HepG2 (cell line): Measurements from ENCODE around the gene ATP5PB. TPM values are rescaled to one million over a fixed set of nuclear protein-coding genes. Genes with fewer than 3 reads are reported as not detected.

ENCODE experiments used
- CBX1 ChIP-seq: IDR thresholded peaks from one replicate; pipeline ENCODE4 v1.6.1; 2016; ENCODE audit warnings: antibody characterized with exemption, low read depth
- ELF1 ChIP-seq: sonication (generic); formaldehyde crosslinking; IDR thresholded peaks from 2 replicates; pipeline ENCODE4 v1.4.0; 2020; ENCODE audit warnings: missing genetic modification reagents
- FOSL2 ChIP-seq: sonication (generic); formaldehyde crosslinking; IDR thresholded peaks from 2 replicates; pipeline ENCODE4 v1.4.0; 2020; ENCODE audit warnings: missing genetic modification reagents
- GABPA ChIP-seq, 2 experiments: IDR thresholded peaks; 2 replicates each; pipeline ENCODE4 v1.6.1; 2011 to 2016; ENCODE audit warnings: low read depth in 2 of 2, low read length in 1 of 2, missing biosample characterization in 1 of 2, missing genetic modification characterization in 1 of 2
- GATA4 ChIP-seq: sonication (generic); IDR thresholded peaks from 2 replicates; pipeline ENCODE4 v1.6.1; 2016; ENCODE audit warnings: antibody characterized with exemption, low read depth, borderline replicate concordance
- NFE2L2 ChIP-seq: fragments of 150-350 bp; IDR thresholded peaks from 2 replicates; pipeline ENCODE4 v1.6.1; 2014; ENCODE audit warnings: low read length
- NR2F2 ChIP-seq: IDR thresholded peaks from 2 replicates; pipeline ENCODE4 v1.6.1; 2012; ENCODE audit warnings: low read depth, inconsistent platforms, borderline replicate concordance
- REL ChIP-seq: sonication (generic); formaldehyde crosslinking; conservative IDR thresholded peaks from 2 replicates; pipeline ENCODE4 v1.8.0; 2022; ENCODE audit warnings: mild to moderate bottlenecking, missing genetic modification reagents, moderate library complexity
- SMAD3 ChIP-seq: sonication (generic); formaldehyde crosslinking; IDR thresholded peaks from 2 replicates; pipeline ENCODE4 v1.4.0; 2020; ENCODE audit warnings: missing genetic modification reagents
- SP5 ChIP-seq: IDR thresholded peaks from 2 replicates; pipeline ENCODE4 v1.6.1; 2016; ENCODE audit warnings: low read depth, borderline replicate concordance
- TBX2 ChIP-seq: sonication (generic); formaldehyde crosslinking; IDR thresholded peaks from 2 replicates; pipeline ENCODE4 v1.5.0; 2020; ENCODE audit warnings: missing genetic modification reagents, mild to moderate bottlenecking, borderline replicate concordance
- ZFP1 ChIP-seq: IDR thresholded peaks from 2 replicates; pipeline ENCODE4 v1.6.1; 2016
- ZNF121 ChIP-seq: sonication (generic); formaldehyde crosslinking; IDR thresholded peaks from 2 replicates; pipeline ENCODE4 v1.5.0; 2020; ENCODE audit warnings: mild to moderate bottlenecking, missing genetic modification reagents
- ZNF274 ChIP-seq: sonication (generic); formaldehyde crosslinking; IDR thresholded peaks from 2 replicates; pipeline ENCODE4 v1.5.1; 2020; ENCODE audit warnings: mild to moderate bottlenecking, missing genetic modification reagents
- ZNF441 ChIP-seq: sonication (generic); formaldehyde crosslinking; IDR thresholded peaks from 2 replicates; pipeline ENCODE4 v1.7.0; 2021; ENCODE audit warnings: missing genetic modification reagents, borderline replicate concordance
- ZNF891 ChIP-seq: sonication (generic); formaldehyde crosslinking; IDR thresholded peaks from 2 replicates; pipeline ENCODE4 v1.5.0; 2020; ENCODE audit warnings: mild to moderate bottlenecking, missing genetic modification reagents
- polyA plus RNA-seq, 8 experiments: library from polyadenylated mRNA; depleted of rRNA in 3 of 8; stranded (reverse) in 7 of 8; unstranded in 1 of 8; fragments of >200 nt; fragmentation: Illumina TruSeq in 4 of 8; extraction: Trizol in 4 of 8; gene quantifications; 2 replicates each; pipeline versions ENCODE4 v1.2.1 to v1.2.3, GENCODE V29; 2011 to 2016; ENCODE audit warnings: low read depth in 4 of 8, missing spikeins in 1 of 8, mixed read lengths in 1 of 8; ENCODE audit not compliant: insufficient read depth in 1 of 8
- total RNA-seq, 5 experiments: library from RNA; depleted of rRNA; stranded (reverse); fragments of >200 nt; fragmentation: Illumina TruSeq; extraction: Trizol; gene quantifications; 2 replicates each; pipeline ENCODE4 v1.2.3, GENCODE V29; 2016; ENCODE audit warnings: low read depth in 1 of 5
- TF ChIP-seq, protein P1 (sequence below): sonication (generic); formaldehyde crosslinking; IDR thresholded peaks from 2 replicates; pipeline ENCODE4 v1.4.0; 2020; ENCODE audit warnings: mild to moderate bottlenecking, missing genetic modification reagents
- TF ChIP-seq, protein P2 (sequence below): sonication (generic); formaldehyde crosslinking; IDR thresholded peaks from 2 replicates; pipeline ENCODE4 v1.4.0; 2020; ENCODE audit warnings: mild to moderate bottlenecking, missing genetic modification reagents, borderline replicate concordance
- TF ChIP-seq, protein P3 (sequence below): sonication (generic); formaldehyde crosslinking; IDR thresholded peaks from 2 replicates; pipeline ENCODE4 v1.5.0; 2020; ENCODE audit warnings: mild to moderate bottlenecking, missing genetic modification reagents, moderate library complexity
- TF ChIP-seq, protein P4 (sequence below): sonication (generic); formaldehyde crosslinking; IDR thresholded peaks from 2 replicates; pipeline ENCODE4 v1.8.0; 2022; ENCODE audit warnings: mild to moderate bottlenecking, missing genetic modification reagents
- TF ChIP-seq, protein P5 (sequence below): IDR thresholded peaks from 2 replicates; pipeline ENCODE4 v1.6.1; 2018; ENCODE audit warnings: missing genetic modification reagents, mild to moderate bottlenecking, missing compliant biosample characterization

ATP5PB gene
- total and polyA plus RNA-seq, 2 of the 13 experiments (the other 11 are each of a cell fraction or from before 2014, with no cell fraction given) = 297 to 541 TPM

DNA sequence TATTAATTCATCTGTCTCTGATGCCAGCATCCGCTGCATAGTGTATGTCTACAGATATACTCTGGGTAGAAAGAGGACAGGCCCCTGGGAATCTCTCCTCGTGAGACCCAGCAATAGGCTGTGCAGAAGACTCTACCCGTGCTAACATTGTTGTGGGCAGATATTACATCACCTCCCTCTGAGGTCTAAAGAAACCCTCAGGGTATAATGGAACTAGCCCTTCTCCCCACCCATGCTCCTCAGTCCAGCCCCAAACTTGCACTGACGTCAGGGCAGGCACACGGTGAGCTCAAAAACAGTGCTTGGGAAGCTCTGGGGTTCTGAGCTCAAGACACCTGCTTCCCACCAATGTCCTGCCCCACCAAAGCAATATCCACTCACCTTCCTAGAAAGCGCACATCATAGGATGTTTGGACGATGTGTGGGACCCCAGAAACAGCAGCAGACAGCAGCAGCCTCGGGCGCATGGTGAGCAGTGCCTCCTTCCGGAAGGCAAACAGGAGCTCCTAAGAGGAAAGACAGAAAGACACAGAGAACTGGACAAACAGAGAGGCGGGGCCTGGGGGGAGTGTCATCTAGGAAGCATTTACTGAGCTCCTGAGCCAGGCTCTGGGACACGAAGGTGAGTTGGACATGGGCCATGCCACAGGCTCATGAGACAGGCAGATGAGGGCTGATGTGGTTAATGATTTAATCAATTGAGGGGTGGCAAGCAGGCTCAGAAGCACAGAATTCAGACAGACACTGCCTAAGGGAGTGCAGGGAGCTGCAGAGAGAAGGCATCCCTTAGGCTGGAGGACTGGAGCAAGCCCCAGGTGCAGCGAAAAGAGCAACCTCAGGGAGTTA lies 26.5 kb upstream of the ATP5PB start (continued):
- TF ChIP-seq ZNF441 = 0 out of 2 replicates have a peak, but pooled peaks have one; percentile 62
- TF ChIP-seq, protein P1, sequence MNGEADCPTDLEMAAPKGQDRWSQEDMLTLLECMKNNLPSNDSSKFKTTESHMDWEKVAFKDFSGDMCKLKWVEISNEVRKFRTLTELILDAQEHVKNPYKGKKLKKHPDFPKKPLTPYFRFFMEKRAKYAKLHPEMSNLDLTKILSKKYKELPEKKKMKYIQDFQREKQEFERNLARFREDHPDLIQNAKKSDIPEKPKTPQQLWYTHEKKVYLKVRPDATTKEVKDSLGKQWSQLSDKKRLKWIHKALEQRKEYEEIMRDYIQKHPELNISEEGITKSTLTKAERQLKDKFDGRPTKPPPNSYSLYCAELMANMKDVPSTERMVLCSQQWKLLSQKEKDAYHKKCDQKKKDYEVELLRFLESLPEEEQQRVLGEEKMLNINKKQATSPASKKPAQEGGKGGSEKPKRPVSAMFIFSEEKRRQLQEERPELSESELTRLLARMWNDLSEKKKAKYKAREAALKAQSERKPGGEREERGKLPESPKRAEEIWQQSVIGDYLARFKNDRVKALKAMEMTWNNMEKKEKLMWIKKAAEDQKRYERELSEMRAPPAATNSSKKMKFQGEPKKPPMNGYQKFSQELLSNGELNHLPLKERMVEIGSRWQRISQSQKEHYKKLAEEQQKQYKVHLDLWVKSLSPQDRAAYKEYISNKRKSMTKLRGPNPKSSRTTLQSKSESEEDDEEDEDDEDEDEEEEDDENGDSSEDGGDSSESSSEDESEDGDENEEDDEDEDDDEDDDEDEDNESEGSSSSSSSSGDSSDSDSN (CRISPR knock-in tag) = peak; percentile 74
- TF ChIP-seq ZNF274 (CRISPR knock-in tag) = peak; percentile 61; the same call in 1 of the 2 replicates
- no peak for TF ChIP-seq NR2F2
- no peak for TF ChIP-seq ZNF891 (CRISPR knock-in tag)
- no peak for TF ChIP-seq GATA4
- TF ChIP-seq NFE2L2 = no peak
- 0 out of 2 replicates have a peak, but pooled peaks have one; percentile 22 for TF ChIP-seq SMAD3 (CRISPR knock-in tag)
- TF ChIP-seq GABPA (IDR thresholded peaks at IDR 0.05; ENCODE audit: low read depth, low read length) = no peak
- TF ChIP-seq GABPA (CRISPR knock-in tag; IDR thresholded peaks at IDR 0.05; ENCODE audit: low read depth) = peak; percentile 41; the same call in 1 of the 2 replicates
- peak; percentile 69 for TF ChIP-seq SP5
- TF ChIP-seq, protein P2, sequence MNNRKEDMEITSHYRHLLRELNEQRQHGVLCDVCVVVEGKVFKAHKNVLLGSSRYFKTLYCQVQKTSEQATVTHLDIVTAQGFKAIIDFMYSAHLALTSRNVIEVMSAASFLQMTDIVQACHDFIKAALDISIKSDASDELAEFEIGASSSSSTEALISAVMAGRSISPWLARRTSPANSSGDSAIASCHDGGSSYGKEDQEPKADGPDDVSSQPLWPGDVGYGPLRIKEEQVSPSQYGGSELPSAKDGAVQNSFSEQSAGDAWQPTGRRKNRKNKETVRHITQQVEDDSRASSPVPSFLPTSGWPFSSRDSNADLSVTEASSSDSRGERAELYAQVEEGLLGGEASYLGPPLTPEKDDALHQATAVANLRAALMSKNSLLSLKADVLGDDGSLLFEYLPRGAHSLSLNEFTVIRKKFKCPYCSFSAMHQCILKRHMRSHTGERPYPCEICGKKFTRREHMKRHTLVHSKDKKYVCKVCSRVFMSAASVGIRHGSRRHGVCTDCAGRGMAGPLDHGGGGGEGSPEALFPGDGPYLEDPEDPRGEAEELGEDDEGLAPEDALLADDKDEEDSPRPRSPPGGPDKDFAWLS (CRISPR knock-in tag) = no peak
- TF ChIP-seq, protein P3, sequence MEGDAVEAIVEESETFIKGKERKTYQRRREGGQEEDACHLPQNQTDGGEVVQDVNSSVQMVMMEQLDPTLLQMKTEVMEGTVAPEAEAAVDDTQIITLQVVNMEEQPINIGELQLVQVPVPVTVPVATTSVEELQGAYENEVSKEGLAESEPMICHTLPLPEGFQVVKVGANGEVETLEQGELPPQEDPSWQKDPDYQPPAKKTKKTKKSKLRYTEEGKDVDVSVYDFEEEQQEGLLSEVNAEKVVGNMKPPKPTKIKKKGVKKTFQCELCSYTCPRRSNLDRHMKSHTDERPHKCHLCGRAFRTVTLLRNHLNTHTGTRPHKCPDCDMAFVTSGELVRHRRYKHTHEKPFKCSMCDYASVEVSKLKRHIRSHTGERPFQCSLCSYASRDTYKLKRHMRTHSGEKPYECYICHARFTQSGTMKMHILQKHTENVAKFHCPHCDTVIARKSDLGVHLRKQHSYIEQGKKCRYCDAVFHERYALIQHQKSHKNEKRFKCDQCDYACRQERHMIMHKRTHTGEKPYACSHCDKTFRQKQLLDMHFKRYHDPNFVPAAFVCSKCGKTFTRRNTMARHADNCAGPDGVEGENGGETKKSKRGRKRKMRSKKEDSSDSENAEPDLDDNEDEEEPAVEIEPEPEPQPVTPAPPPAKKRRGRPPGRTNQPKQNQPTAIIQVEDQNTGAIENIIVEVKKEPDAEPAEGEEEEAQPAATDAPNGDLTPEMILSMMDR (CRISPR knock-in tag) = peak; percentile 76
- TF ChIP-seq FOSL2 (CRISPR knock-in tag) = peak; percentile 49
- TF ChIP-seq, protein P4, sequence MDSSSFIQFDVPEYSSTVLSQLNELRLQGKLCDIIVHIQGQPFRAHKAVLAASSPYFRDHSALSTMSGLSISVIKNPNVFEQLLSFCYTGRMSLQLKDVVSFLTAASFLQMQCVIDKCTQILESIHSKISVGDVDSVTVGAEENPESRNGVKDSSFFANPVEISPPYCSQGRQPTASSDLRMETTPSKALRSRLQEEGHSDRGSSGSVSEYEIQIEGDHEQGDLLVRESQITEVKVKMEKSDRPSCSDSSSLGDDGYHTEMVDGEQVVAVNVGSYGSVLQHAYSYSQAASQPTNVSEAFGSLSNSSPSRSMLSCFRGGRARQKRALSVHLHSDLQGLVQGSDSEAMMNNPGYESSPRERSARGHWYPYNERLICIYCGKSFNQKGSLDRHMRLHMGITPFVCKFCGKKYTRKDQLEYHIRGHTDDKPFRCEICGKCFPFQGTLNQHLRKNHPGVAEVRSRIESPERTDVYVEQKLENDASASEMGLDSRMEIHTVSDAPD (CRISPR knock-in tag) = peak; percentile 47; the same call in 1 of the 2 replicates
- peak; percentile 45; the same call in 1 of the 2 replicates for TF ChIP-seq ELF1 (CRISPR knock-in tag)
- TF ChIP-seq TBX2 (CRISPR knock-in tag) = peak; percentile 49; the same call in 1 of the 2 replicates
- TF ChIP-seq REL (CRISPR knock-in tag) = no peak
- TF ChIP-seq ZFP1 (CRISPR knock-in tag) = 0 out of 2 replicates have a peak, but pooled peaks have one; percentile 21
- peak; percentile 37 for TF ChIP-seq CBX1
- TF ChIP-seq, protein P5, sequence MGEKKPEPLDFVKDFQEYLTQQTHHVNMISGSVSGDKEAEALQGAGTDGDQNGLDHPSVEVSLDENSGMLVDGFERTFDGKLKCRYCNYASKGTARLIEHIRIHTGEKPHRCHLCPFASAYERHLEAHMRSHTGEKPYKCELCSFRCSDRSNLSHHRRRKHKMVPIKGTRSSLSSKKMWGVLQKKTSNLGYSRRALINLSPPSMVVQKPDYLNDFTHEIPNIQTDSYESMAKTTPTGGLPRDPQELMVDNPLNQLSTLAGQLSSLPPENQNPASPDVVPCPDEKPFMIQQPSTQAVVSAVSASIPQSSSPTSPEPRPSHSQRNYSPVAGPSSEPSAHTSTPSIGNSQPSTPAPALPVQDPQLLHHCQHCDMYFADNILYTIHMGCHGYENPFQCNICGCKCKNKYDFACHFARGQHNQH (CRISPR knock-in tag) = peak; percentile 63; the same call in 1 of the 2 replicates
- no peak for TF ChIP-seq ZNF121 (CRISPR knock-in tag)
